ENCODE measurements around the gene N4BP3. TPM values are rescaled to one million over a fixed set of nuclear protein-coding genes. Genes with fewer than 3 reads are reported as not detected.

N4BP3 gene
- total RNA-seq, 4 donors from 2014 or later: 0.55 to 2.6 (median 1.2) TPM

- peaks cover 29% of the 10 kb centered on the region for H3K27me3 ChIP-seq
- DNase-seq: no peak
- H3K27ac ChIP-seq: no peak overlapping the region
- H3K9me3 ChIP-seq: no peaks in the 10 kb centered on the region
- intact Hi-C loops (cut with DNase I; ENCODE audit: low total_unique reads) (no loop called here), in situ Hi-C loops (cut with MboI; ENCODE audit: low pct_ligation_motif_present in 1 of 4, low pct_unique_long_range_greater_than_20kb in 1 of 4, low sequenced_read_pairs in 3 of 4) (loop anchor here in 1 of 4 donors (10.0 kb wide), 1 partner anchor 91 kb away; no protein-coding TSS in a partner anchor)
- H3K4me1 ChIP-seq: peaks cover 3 to 9% (median 5%) of the 10 kb centered on the region in 4 donors
- H3K4me3 ChIP-seq: no peak overlapping the region
- TF ChIP-seq EP300 (IDR thresholded peaks at IDR 0.05; ENCODE audit: low read depth) (no peak), POLR2A (IDR thresholded peaks at IDR 0.05) (no peak), POLR2AphosphoS5 (IDR thresholded peaks at IDR 0.05) (no peak), CTCF (IDR thresholded peaks at IDR 0.05) (no peak)
- H3K36me3 ChIP-seq: no peaks in the 10 kb centered on the region
- WGBS, 2 donors (ENCODE audit: low coverage in 1 of 2): 77% methylated on average over 38 of the region's 38 CpGs; no CpG with 5 or more reads in 1 of the 2 donors
These were observed 52.2 kb downstream of the N4BP3 start for GRCh38 chr5:178165581-178165980.

GRCh38 chr5:178170455-178170854 is 57.1 kb downstream of the N4BP3 start:
- Histone ChIP-seq H3K36me3 (no peaks in the 10 kb centered on the region), H3K4me1 (no peaks in the 10 kb centered on the region), H3K9me3 (no peaks in the 10 kb centered on the region), H3K27ac (no peak overlapping the region), H3K4me3 (no peak overlapping the region), H3K27me3 (peaks cover 3% of the 10 kb centered on the region)
- in situ Hi-C loops (cut with MboI; ENCODE audit: low pct_ligation_motif_present in 1 of 4, low pct_unique_long_range_greater_than_20kb in 1 of 4, low sequenced_read_pairs in 3 of 4): no loop called here
- TF ChIP-seq CTCF (IDR thresholded peaks at IDR 0.05): no peak
- no peak for TF ChIP-seq EP300 (IDR thresholded peaks at IDR 0.05; ENCODE audit: low read depth)
- TF ChIP-seq POLR2AphosphoS5 (IDR thresholded peaks at IDR 0.05): no peak
- TF ChIP-seq POLR2A (IDR thresholded peaks at IDR 0.05): no peak
- no peak for DNase-seq
- WGBS, 2 donors (ENCODE audit: low coverage in 1 of 2): 89 to 95% methylated on average over 2 of the region's 2 CpGs
- intact Hi-C loops (cut with DNase I; ENCODE audit: low total_unique reads): no loop called here

GRCh38 chr5:178174456-178174855 is 61.1 kb downstream of the N4BP3 start:
- H3K4me3 ChIP-seq: no peak overlapping the region
- no peaks in the 10 kb centered on the region for H3K27me3 ChIP-seq
- no peaks in the 10 kb centered on the region for H3K36me3 ChIP-seq
- 81 to 93% methylated on average over 3 of the region's 3 CpGs for WGBS, 2 donors (ENCODE audit: low coverage in 1 of 2)
- intact Hi-C loops (cut with DNase I; ENCODE audit: low total_unique reads) (no loop called here), in situ Hi-C loops (cut with MboI; ENCODE audit: low pct_ligation_motif_present in 1 of 4, low pct_unique_long_range_greater_than_20kb in 1 of 4, low sequenced_read_pairs in 3 of 4) (no loop called here)
- DNase-seq: no peak
- no peak overlapping the region for H3K27ac ChIP-seq
- no peak for TF ChIP-seq CTCF (IDR thresholded peaks at IDR 0.05)
- no peak for TF ChIP-seq EP300 (IDR thresholded peaks at IDR 0.05; ENCODE audit: low read depth)
- TF ChIP-seq POLR2A (IDR thresholded peaks at IDR 0.05): no peak
- TF ChIP-seq POLR2AphosphoS5 (IDR thresholded peaks at IDR 0.05): no peak
- H3K9me3 ChIP-seq: no peaks in the 10 kb centered on the region
- no peaks in the 10 kb centered on the region for H3K4me1 ChIP-seq

Other genes starting within 250 kb of the N4BP3 start
- not detected for gene PROP1, start 117.3 kb upstream of the N4BP3 start, total RNA-seq
- 100 to 1,000 TPM in 1 of 4 donors, 10 to 100 TPM in 3; 36.7 to 149 (median 37.8) TPM for gene RMND5B, start 17.5 kb downstream of the N4BP3 start, total RNA-seq
- 100 to 1,000 TPM in 2 of 4 donors, 10 to 100 TPM in 2; 28.1 to 116 (median 96.7) TPM for gene NHP2, start 40.4 kb downstream of the N4BP3 start, total RNA-seq
- gene GMCL2, start 73.8 kb downstream of the N4BP3 start, total RNA-seq: not detected
- 100 to 1,000 TPM; 115 to 199 (median 169) TPM for gene HNRNPAB, start 91.0 kb downstream of the N4BP3 start, total RNA-seq
- gene PHYKPL, start 119.3 kb downstream of the N4BP3 start, total RNA-seq: 100 to 1,000 TPM; 124 to 405 (median 197) TPM

Data from transverse colon (tissue), 4 donors.